Neural cell (in vitro differentiated cells): ENCODE measurements around the gene AMIGO1.

Experiments used
- CTCF ChIP-seq: fragments of 450-650 bp; IDR thresholded peaks from 2 replicates; pipeline ENCODE4 v1.5.1; 2014; ENCODE audit warnings: antibody characterized with exemption, mild to moderate bottlenecking, moderate library complexity; ENCODE audit not compliant: poor library complexity, severe bottlenecking
- EP300 ChIP-seq: fragments of 450-650 bp; conservative IDR thresholded peaks from 2 replicates; pipeline ENCODE4 v1.6.1; 2014; ENCODE audit warnings: antibody characterized with exemption, mild to moderate bottlenecking, moderate library complexity; ENCODE audit not compliant: poor library complexity, severe bottlenecking
- POLR2AphosphoS5 ChIP-seq: IDR thresholded peaks from 2 replicates; pipeline ENCODE4 v1.6.1; 2012
- REST ChIP-seq: IDR thresholded peaks from 2 replicates; pipeline ENCODE4 v1.6.1; 2012; ENCODE audit warnings: borderline replicate concordance

- TF ChIP-seq REST (no peak), CTCF (peak; percentile 42), EP300 (no peak), POLR2AphosphoS5 (no peak)
Measured at GRCh38 chr1:109490934-109491302, 18.6 kb downstream of the AMIGO1 start.
